IMR-90 (cell line): ENCODE data around the gene USP17L10. TPM values are rescaled to one million over a fixed set of nuclear protein-coding genes. Genes with fewer than 3 reads are reported as not detected.
"Not testable (repeated sequence)": the region's sequence is repeated elsewhere in the genome, so short reads cannot be mapped to it uniquely, and the experiment has no call there.

Experiments used
- ATAC-seq: fragments of 200-7000 bp; cut with Tn5 transposase; 2 replicates; pipeline ENCODE4 v1.9.1; 2020; ENCODE audit warnings: low read depth, mild to moderate bottlenecking, moderate library complexity
- BruUV-seq: library from RNA; stranded (reverse); fragments of 400-500 nt; replicated peaks from 2 replicates; lab custom pipeline; 2021; lab: Mats Ljungman, UMichigan
- CTCF ChIA-PET: fragments of 300-600 bp; formaldehyde crosslinking; extraction: SDS; loops from one replicate; lab custom pipeline; 2021; ENCODE audit warnings: antibody characterized with exemption; lab: Yijun Ruan, JAX
- POLR2A ChIA-PET: fragments of 300-600 bp; sonication (Branson Sonifier 250); formaldehyde crosslinking; loops from one replicate; lab custom pipeline; 2022; ENCODE audit warnings: antibody characterized with exemption; ENCODE audit not compliant: unreplicated experiment; lab: Charles Lee
- DNase-seq: peaks from one replicate; pipeline ENCODE4 v3.0.0; 2013
- H2AFZ ChIP-seq: replicated peaks from 2 replicates; pipeline ENCODE3; 2013; ENCODE audit warnings: low read length, mild to moderate bottlenecking; ENCODE audit not compliant: poor library complexity
- H2AK5ac ChIP-seq: 2 replicates; pipeline ENCODE4 v1.6.1; 2013; ENCODE audit warnings: low read depth, low read length, inconsistent platforms
- H2AK9ac ChIP-seq: replicated peaks from 2 replicates; pipeline ENCODE3; 2013; ENCODE audit warnings: mild to moderate bottlenecking, low read depth, low read length, moderate library complexity; ENCODE audit not compliant: poor library complexity
- H2BK120ac ChIP-seq: 2 replicates; pipeline ENCODE4 v1.6.1; 2013; ENCODE audit warnings: low read depth, low read length, inconsistent platforms
- H2BK15ac ChIP-seq: 3 replicates; pipeline ENCODE4 v1.6.1; 2013; ENCODE audit warnings: low read depth, low read length, inconsistent platforms
- H2BK20ac ChIP-seq: 2 replicates; pipeline ENCODE4 v1.6.1; 2013; ENCODE audit warnings: low read depth, mild to moderate bottlenecking, inconsistent platforms, low read length, moderate library complexity
- H2BK5ac ChIP-seq: 2 replicates; pipeline ENCODE4 v1.6.1; 2013; ENCODE audit warnings: mild to moderate bottlenecking, low read depth, low read length, inconsistent platforms; ENCODE audit not compliant: poor library complexity, severe bottlenecking
- H3K14ac ChIP-seq: replicated peaks from 2 replicates; pipeline ENCODE4 v1.6.1; 2013; ENCODE audit warnings: low read depth, low read length, inconsistent platforms
- H3K18ac ChIP-seq: 2 replicates; pipeline ENCODE4 v1.6.1; 2013; ENCODE audit warnings: low read depth, low read length, control low read depth
- H3K23ac ChIP-seq: 2 replicates; pipeline ENCODE4 v1.6.1; 2013; ENCODE audit warnings: low read depth, low read length, inconsistent platforms
- H3K27ac ChIP-seq: 2 replicates; pipeline ENCODE4 v1.5.1; 2013; ENCODE audit warnings: mild to moderate bottlenecking, control low read depth, low read length; ENCODE audit not compliant: insufficient read depth
- H3K27me3 ChIP-seq: 2 replicates; pipeline ENCODE4 v1.6.1; 2013; ENCODE audit warnings: low read length; ENCODE audit not compliant: control insufficient read depth, insufficient read depth
- H3K36me3 ChIP-seq: 2 replicates; pipeline ENCODE4 v1.6.1; 2013; ENCODE audit warnings: low read length, mixed read lengths; ENCODE audit not compliant: control insufficient read depth, insufficient read depth
- H3K4ac ChIP-seq: 2 replicates; pipeline ENCODE4 v1.6.1; 2013; ENCODE audit warnings: low read depth, low read length, inconsistent platforms
- H3K4me1 ChIP-seq: 2 replicates; pipeline ENCODE4 v1.6.1; 2013; ENCODE audit warnings: low read length, mixed read lengths; ENCODE audit not compliant: control insufficient read depth, insufficient read depth
- H3K4me2 ChIP-seq: 2 replicates; pipeline ENCODE4 v1.6.1; 2013; ENCODE audit warnings: low read depth, mild to moderate bottlenecking, control low read depth, low read length, moderate library complexity
- H3K4me3 ChIP-seq: 2 replicates; pipeline ENCODE4 v1.5.1; 2013; ENCODE audit warnings: low read depth, mild to moderate bottlenecking, control low read depth, low read length, moderate library complexity; ENCODE audit not compliant: insufficient read depth
- H3K56ac ChIP-seq: 2 replicates; pipeline ENCODE4 v1.6.1; 2013; ENCODE audit warnings: low read length, inconsistent platforms; ENCODE audit not compliant: insufficient read depth; ENCODE audit errors: extremely low read depth
- H3K79me1 ChIP-seq, 2 experiments: 2 replicates each; pipeline ENCODE4 v1.6.1; 2013; ENCODE audit warnings: low read length in 2 of 2, inconsistent platforms in 1 of 2, low read depth in 1 of 2
- H3K9ac ChIP-seq: 2 replicates; pipeline ENCODE4 v1.6.1; 2013; ENCODE audit warnings: low read depth, low read length, control low read depth
- H3K9me1 ChIP-seq: 2 replicates; pipeline ENCODE4 v1.6.1; 2013; ENCODE audit warnings: low read length, inconsistent platforms; ENCODE audit not compliant: insufficient read depth
- H3K9me3 ChIP-seq: 2 replicates; pipeline ENCODE4 v1.6.1; 2013; ENCODE audit warnings: low read length; ENCODE audit not compliant: control insufficient read depth, insufficient read depth
- H4K20me1 ChIP-seq: 2 replicates; pipeline ENCODE4 v1.6.1; 2013; ENCODE audit warnings: low read length, inconsistent platforms; ENCODE audit not compliant: insufficient read depth
- H4K5ac ChIP-seq: 2 replicates; pipeline ENCODE4 v1.6.1; 2013; ENCODE audit warnings: mild to moderate bottlenecking, low read depth, low read length, control low read depth
- H4K8ac ChIP-seq, 2 experiments: 2 replicates each; pipeline ENCODE4 v1.6.1; 2013; ENCODE audit warnings: low read depth in 2 of 2, low read length in 2 of 2, control low read depth in 1 of 2, inconsistent platforms in 1 of 2
- H4K91ac ChIP-seq: 2 replicates; pipeline ENCODE4 v1.6.1; 2013; ENCODE audit warnings: low read depth, low read length, inconsistent platforms; ENCODE audit not compliant: insufficient read depth
- WGBS, 2 experiments: methylation state at CpG; one replicate each; pipeline versions ENCODE4 v1.1.5 to v1.1.7; 2013; ENCODE audit warnings: missing lambda C conversion rate in 2 of 2; ENCODE audit not compliant: insufficient read length in 1 of 2; ENCODE audit errors: extremely low coverage in 2 of 2; 5-methylcytosine and 5-hydroxymethylcytosine counted together
- dilution Hi-C: fragments of 300-500 bp; cut with HindIII; formaldehyde crosslinking; loops from one replicate; pipeline ENCODE4 v1.14.3; 2018; ENCODE audit warnings: low sequenced_read_pairs; ENCODE audit not compliant: unreplicated experiment
- in situ Hi-C: fragments of 300-500 bp; cut with MboI; formaldehyde crosslinking; loops from 3 replicates; pipeline ENCODE4 v1.14.3; 2019; ENCODE audit warnings: low sequenced_read_pairs, inconsistent platforms, mixed read lengths
- intact Hi-C: fragments of 100-400 bp; cut with micrococcal nuclease; formaldehyde crosslinking; loops from 2 replicates; pipeline ENCODE4 v1.10.0; 2022
- polyA plus RNA-seq, 3 experiments: library from polyadenylated mRNA; depleted of rRNA; stranded (reverse); fragments of >200 nt; gene quantifications; 2 replicates each; pipeline ENCODE4 v1.2.3, GENCODE V29; 2012; ENCODE audit warnings: low replicate concordance in 1 of 3
- total RNA-seq: library from RNA; depleted of rRNA; stranded (reverse); fragments of >200 nt; gene quantifications from 2 replicates; pipeline ENCODE4 v1.2.3, GENCODE V29; 2012

Gene USP17L10
- total and polyA plus RNA-seq, 2 of the 4 experiments (the other 2 are of a cell fraction), result not detected

DNA sequence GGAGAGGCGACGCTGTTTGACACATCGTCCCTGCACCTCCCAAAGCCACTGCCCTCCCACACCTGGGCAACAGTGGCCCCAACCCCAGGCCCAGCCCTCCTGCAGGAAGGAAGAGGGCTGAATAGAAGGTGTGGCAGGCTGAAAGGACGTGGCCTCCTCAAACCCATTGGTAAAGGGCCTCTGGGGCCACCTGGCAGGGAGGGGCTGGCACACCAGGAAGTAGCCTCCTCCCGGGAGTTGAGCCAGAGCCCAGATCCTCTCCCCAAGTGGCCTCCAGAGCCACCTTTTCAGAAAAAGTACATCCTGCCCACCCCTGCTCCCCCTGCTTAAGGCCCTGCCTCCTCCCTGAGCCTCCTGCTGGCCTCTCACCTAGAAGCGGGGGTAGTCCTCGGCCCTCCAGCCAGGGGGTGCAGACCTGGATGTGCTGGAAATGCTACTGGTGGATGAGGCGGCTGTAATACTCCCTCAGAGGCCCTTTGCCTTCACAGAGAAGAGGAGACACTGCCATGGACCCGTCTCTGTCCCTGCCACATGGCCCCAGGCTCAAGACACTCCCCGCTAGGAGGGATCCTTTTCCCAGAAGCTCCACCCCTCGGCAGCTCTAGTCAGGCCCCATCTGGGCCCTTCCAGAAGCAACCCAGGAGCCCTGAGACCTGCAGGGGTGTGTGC lies 40.5 kb upstream of the USP17L10 start, which contains the start of gene FAM90A26:
Gene FAM90A26 (plus strand): TSS at position 619 of the 669 bp plus-strand sequence. CDS start 2,764 bp downstream, outside the sequence.
- dilution Hi-C loops, H3K4ac ChIP-seq, H3K4me3 ChIP-seq, H2BK15ac ChIP-seq, H3K18ac ChIP-seq, H3K14ac ChIP-seq, H4K20me1 ChIP-seq, POLR2A ChIA-PET, H2BK120ac ChIP-seq, ATAC-seq, H3K9me1 ChIP-seq, intact Hi-C loops, H3K9ac ChIP-seq, H3K4me2 ChIP-seq, H3K4me1 ChIP-seq, H3K36me3 ChIP-seq, H2BK5ac ChIP-seq, DNase-seq, H2AK5ac ChIP-seq, in situ Hi-C loops, H4K8ac ChIP-seq, H3K27me3 ChIP-seq, H2AK9ac ChIP-seq, H3K79me1 ChIP-seq, H3K23ac ChIP-seq, BruUV-seq, CTCF ChIA-PET, H3K56ac ChIP-seq, H3K27ac ChIP-seq, H4K5ac ChIP-seq, H2BK20ac ChIP-seq, H3K9me3 ChIP-seq, H2AFZ ChIP-seq, H4K91ac ChIP-seq: not testable (repeated sequence)
- WGBS, 2 experiments, result no CpG with 5 or more reads among the region's 11 CpGs

GRCh38 chr4:9214701-9215100 lies 4.2 kb downstream of the USP17L10 start:
- H3K27me3 ChIP-seq, H3K9ac ChIP-seq, CTCF ChIA-PET, H3K56ac ChIP-seq, H3K23ac ChIP-seq, H3K9me3 ChIP-seq, H3K4ac ChIP-seq, H3K4me2 ChIP-seq, H3K18ac ChIP-seq, in situ Hi-C loops, H4K5ac ChIP-seq, H3K79me1 ChIP-seq, H2BK120ac ChIP-seq, H4K8ac ChIP-seq, H3K27ac ChIP-seq, H3K14ac ChIP-seq, H3K9me1 ChIP-seq, H2AK5ac ChIP-seq, H2BK15ac ChIP-seq, intact Hi-C loops, H3K36me3 ChIP-seq, dilution Hi-C loops, H2BK20ac ChIP-seq, ATAC-seq, H4K91ac ChIP-seq, H2BK5ac ChIP-seq, H4K20me1 ChIP-seq, H2AK9ac ChIP-seq, BruUV-seq, H2AFZ ChIP-seq, H3K4me1 ChIP-seq, POLR2A ChIA-PET, DNase-seq, H3K4me3 ChIP-seq: not testable (repeated sequence)
- no CpG with 5 or more reads among the region's 14 CpGs for WGBS, 2 experiments
